DMS114 treated with DMSO at 0.1 percent for 48 hours (cell line): Measurements from ENCODE around the gene PRKAG2.
"Not testable (repeated sequence)": the region's sequence is repeated elsewhere in the genome, so short reads cannot be mapped to it uniquely, and the experiment has no call there.

Experiments
- DNase-seq: peaks from one replicate; lab custom pipeline; 2025; ENCODE audit not compliant: unreplicated experiment; lab: John Stamatoyannopoulos, UW

Gene PRKAG2

GRCh38 chr7:151806204-151806603 is 70.7 kb downstream of the PRKAG2 start:
- DNase-seq, result no peak

- no peak for DNase-seq
Observed at GRCh38 chr7:151805191-151805590, 71.7 kb downstream of the PRKAG2 start.

GRCh38 chr7:151804756-151805155 is 72.2 kb downstream of the PRKAG2 start:
- DNase-seq, result no peak

- DNase-seq, result no peak
Observed at GRCh38 chr7:151803841-151804240, 73.1 kb downstream of the PRKAG2 start.

- no peak for DNase-seq
Observed at GRCh38 chr7:151802469-151802846, 74.5 kb downstream of the PRKAG2 start.

- DNase-seq, result no peak
Observed at GRCh38 chr7:151801782-151802468, 75.0 kb downstream of the PRKAG2 start.

GRCh38 chr7:151801291-151801690 is 75.6 kb downstream of the PRKAG2 start:
- no peak for DNase-seq

DNA sequence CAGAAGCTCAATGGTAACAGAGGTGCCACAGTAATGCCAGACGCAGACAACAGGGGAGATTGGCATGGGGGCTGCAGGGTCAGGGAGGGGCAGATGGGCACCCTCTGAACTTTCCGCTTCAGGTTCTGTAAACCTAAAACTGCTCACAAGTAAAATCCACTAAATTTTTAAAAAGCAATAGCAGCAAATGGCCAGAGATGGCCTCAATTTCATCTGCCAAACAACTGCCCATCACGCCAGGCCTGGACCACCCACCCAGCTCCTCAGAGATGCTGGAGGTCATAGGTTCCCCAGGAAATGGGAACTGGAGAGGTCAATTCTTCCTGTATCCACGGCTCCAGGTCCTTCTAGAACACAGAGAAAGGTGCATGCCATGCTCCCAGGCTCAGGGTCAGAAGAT is 76.1 kb downstream of the PRKAG2 start:
- no peak for DNase-seq

DNA sequence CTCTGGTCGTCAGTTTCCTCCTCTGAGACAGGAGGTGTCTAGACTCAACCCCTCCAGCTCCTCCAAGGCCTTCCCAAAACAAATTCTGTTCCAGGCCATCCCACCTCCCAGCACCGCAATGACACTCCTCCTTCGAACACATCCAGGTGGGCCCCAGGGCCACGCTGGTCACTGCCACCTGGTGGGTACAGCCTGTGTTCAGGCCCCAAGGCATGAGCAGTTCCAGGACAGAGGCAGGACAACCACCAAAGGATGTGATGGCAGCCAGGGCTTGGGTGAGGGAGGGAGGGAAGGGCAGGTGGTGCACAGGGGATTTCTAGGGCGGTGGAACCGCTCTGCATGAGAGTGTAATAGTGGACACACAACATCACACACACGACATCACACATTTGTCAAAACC is 76.5 kb downstream of the PRKAG2 start:
- no peak for DNase-seq

DNA sequence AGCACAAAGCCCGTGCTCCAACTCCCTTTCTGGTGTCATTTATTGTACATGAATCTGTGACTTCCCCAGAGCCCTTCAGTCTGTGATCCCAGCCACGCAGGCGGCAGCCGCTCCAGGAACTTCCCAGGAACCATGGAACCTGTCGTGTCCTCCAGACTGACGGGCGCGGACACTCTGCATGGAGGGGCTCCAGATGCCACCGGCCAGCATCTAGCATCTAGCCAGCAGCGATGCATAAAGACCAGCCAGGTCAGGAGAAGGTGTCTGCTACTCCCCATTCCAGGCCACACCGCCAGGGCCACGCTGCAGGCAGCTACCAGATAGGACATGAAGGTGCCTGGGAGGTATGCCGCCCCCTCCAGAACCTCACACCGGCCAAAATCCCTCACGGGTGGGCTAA is 77.4 kb downstream of the PRKAG2 start:
- no peak for DNase-seq

GRCh38 chr7:151798851-151799448 is 78.0 kb downstream of the PRKAG2 start:
- no peak for DNase-seq

DNA sequence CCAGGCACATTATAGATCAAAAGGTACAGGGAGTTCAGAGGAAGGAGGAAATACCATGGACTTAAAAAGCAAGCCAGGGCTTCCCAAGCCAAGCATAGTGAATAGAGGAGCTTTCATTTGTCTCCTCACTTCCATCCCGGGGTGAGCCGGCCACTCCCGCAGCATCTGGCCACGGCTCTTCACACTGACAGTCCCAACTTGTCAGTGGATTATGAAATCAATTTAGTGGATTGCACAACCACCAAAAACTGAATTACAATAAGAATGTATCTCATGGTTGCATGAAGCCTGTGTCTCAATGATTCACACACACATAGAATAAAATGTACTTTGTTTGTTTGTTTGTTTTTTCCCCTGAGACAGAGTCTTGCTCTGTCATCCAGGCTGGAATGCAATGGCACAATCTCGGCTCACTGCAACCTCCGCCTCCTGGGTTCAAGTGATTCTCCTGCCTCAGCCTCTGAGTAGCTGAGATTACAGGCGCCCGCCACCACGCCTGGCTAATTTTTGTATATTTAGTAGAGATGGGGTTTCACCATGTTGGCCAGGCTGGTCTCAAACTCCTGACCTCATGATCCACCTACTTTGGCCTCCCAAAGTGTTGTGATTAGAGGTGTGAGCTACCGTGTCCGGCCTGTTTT is 79.1 kb downstream of the PRKAG2 start:
- not testable (repeated sequence) for DNase-seq

- no peak for DNase-seq
Observed at GRCh38 chr7:151796871-151797537, 79.9 kb downstream of the PRKAG2 start.

DNA sequence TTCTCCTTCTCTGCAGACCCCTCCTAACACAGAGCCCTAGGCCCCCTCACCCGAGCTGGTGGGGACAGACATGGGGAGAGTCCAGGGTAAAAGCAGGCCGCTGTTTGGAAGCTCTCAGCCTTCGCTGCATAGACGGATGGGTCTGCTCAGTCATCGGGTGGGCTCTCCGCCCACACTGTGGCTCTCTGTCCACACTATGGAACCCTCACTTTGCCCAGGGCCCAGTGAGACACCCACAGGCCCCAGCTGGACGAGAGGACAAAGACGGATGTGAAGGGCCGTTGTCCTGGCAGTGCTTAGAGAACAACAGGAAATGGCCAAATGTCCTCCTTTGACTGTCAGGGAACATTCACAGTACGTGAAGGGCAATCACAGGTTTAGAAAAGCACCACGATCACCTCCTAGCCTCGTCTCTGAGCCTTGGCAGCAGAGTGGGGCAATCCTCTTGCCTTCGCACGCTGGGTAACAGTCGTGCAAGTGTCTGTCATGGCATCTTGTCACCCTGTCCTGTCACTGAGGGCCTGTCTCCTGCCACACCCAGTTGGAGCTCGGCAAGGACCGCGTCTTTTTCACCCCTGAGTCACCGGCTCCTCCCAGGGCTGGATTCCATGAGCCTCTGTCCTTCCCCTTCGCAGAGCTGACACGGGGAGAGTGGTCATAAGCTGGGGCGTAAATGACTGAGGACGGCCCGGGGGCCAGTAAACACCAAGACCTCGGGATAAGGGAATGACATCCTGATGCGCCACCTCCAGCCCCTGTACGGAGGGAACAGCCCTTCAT is 80.6 kb downstream of the PRKAG2 start:
- DNase-seq, result no peak

GRCh38 chr7:151795168-151795811 is 81.6 kb downstream of the PRKAG2 start:
- DNase-seq, result no peak

DNA sequence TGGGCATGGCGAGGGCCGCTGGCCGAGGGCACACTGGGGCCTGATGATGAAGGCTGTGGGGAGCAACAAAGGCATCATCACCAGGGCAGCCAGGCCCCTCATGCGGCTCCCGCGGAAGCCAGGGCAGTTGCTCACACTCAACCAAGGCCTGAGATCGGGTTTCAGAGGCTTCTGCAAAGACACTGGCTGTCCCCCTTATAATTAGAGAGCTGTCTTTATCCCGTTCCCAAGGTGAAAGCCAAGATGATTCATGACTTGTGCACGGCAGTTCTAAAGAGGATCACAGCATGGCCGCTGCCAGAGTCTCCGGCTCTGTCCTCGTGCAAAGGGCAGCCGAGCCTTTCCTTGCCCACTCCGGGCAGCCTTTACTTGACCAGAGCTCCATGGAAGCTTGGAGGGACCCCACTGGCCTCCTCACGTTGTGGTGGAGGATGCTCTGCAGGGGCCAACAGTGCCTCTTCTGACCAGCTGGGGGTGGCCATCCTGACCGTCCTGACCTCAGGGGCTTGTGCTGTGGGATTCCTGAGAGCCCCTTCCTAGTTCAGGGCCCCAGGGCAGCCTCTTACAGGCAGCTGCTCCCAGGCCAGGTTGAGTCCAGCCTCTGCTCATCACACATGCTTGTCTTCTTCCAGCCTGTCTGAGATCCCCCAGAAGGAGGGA is 82.3 kb downstream of the PRKAG2 start:
- no peak for DNase-seq

DNA sequence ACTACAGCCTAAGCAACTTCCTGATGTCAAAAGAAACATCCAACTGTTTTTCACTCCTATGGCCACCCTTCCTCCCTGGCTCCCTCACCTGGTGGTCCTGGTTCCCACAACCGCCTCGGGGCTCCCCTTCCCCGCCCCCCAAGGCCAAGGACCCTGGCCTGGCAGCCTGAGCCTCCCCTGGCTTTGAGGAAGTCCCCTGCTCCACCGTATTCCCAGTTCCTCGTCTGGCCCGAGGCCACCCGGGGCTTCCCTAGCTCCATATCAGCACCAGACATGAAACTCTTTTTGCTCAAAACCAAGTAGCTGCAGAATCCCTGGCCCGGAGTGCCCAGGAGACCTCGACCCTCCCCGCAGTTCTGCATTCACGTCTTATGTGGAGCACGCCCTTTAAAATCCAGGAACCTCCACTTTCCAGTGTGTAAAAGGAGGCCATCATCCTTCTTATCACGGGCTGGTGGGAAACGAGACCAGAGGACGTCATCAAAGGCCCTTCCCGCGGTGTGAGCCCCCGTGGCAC is 82.9 kb downstream of the PRKAG2 start:
- no peak for DNase-seq

- DNase-seq, result no peak
Observed at GRCh38 chr7:151793531-151793951, 83.4 kb downstream of the PRKAG2 start.

DNA sequence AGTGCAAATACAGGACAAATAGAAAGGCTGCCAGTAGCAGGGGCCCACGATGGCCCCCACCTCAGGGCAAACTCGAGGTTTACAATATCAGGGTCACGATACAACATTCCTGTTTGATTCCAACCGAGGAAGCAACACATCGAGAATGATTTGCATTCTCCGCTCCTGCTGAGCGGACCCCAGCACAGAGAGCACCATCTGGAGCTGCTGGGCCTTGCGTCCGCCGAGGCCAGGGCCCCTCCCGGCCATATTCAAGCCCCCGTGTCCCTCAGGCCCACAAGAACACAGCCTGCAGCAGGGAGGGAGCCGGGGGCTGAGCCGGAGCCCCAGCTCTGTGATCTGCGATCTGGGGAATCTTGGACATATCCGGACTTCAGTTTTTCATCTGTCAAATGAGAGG is 84.3 kb downstream of the PRKAG2 start:
- no peak for DNase-seq

GRCh38 chr7:151792086-151792485 is 84.8 kb downstream of the PRKAG2 start:
- no peak for DNase-seq
